HCT116 (cell line): ENCODE results near the gene FSTL4. TPM values are rescaled to one million over a fixed set of nuclear protein-coding genes. Genes with fewer than 3 reads are reported as not detected.

ENCODE experiments used
- ATAC-seq: fragments of 200-7000 bp; cut with Tn5 transposase; 2 replicates; pipeline ENCODE4 v1.9.1; 2020; ENCODE audit warnings: mild to moderate bottlenecking, moderate library complexity
- BruUV-seq: library from RNA; stranded (reverse); fragments of 400-500 nt; replicated peaks from 2 replicates; lab custom pipeline; 2021; lab: Mats Ljungman, UMichigan
- CTCF ChIA-PET: fragments of 300-600 bp; sonication (Branson Sonifier 250); formaldehyde crosslinking; loops from one replicate; lab custom pipeline; 2021; ENCODE audit warnings: antibody characterized with exemption; lab: Charles Lee
- POLR2A ChIA-PET: fragments of 300-600, 350-600 bp; sonication (Branson Sonifier 250); formaldehyde crosslinking; loops from one replicate; lab custom pipeline; 2021; ENCODE audit warnings: antibody characterized with exemption; lab: Charles Lee
- RAD21 ChIA-PET, 2 experiments: fragments of 300-600 bp; sonication (Branson Sonifier 250); formaldehyde crosslinking; loops; one replicate each; lab custom pipeline; 2023; ENCODE audit warnings: low total read pairs in 2 of 2; ENCODE audit not compliant: uncharacterized antibody in 2 of 2, unreplicated experiment in 2 of 2, low non-redundant PET in 1 of 2; lab: Charles Lee
- DNase-seq: peaks from one replicate; pipeline ENCODE4 v3.0.0-alpha.2; 2010; ENCODE audit warnings: low read depth, low spot score
- H2AFZ ChIP-seq: fragments of 200-600 bp; shearing (Covaris generic), sonication (generic); 2 replicates; pipeline ENCODE4 v1.6.1; 2017; ENCODE audit warnings: low read depth, mixed run types, mixed read lengths, antibody characterized with exemption, low read length; ENCODE audit not compliant: poor library complexity, severe bottlenecking
- H3K27ac ChIP-seq: 2 replicates; pipeline ENCODE4 v1.5.1; 2012; ENCODE audit warnings: low read depth, low read length
- H3K27me3 ChIP-seq: fragments of 200-600 bp; sonication (generic); 2 replicates; pipeline ENCODE4 v1.6.1; 2016; ENCODE audit warnings: mixed run types, low read length, mixed read lengths; ENCODE audit not compliant: insufficient read depth
- H3K36me3 ChIP-seq, 2 experiments: fragments of 200-500 bp in 1 of 2; fragments of 200-600 bp in 1 of 2; sonication (Bioruptor generic) in 1 of 2; sonication (generic) in 1 of 2; 2 replicates each; pipeline versions ENCODE4 v1.5.1 to v1.6.1; 2014 to 2016; ENCODE audit warnings: low read length in 2 of 2, inconsistent platforms in 1 of 2, mixed read lengths in 1 of 2, mixed run types in 1 of 2; ENCODE audit not compliant: insufficient read depth in 2 of 2, control insufficient read depth in 1 of 2
- H3K4me1 ChIP-seq, 2 experiments: fragments of 200-600 bp in 1 of 2; sonication (generic) in 1 of 2; 2 replicates each; pipeline versions ENCODE4 v1.5.1 to v1.6.1; 2012 to 2017; ENCODE audit warnings: low read length in 2 of 2, inconsistent platforms in 1 of 2, mild to moderate bottlenecking in 1 of 2, mixed read lengths in 1 of 2, mixed run types in 1 of 2, moderate library complexity in 1 of 2; ENCODE audit not compliant: insufficient read depth in 2 of 2, control insufficient read depth in 1 of 2
- H3K4me2 ChIP-seq: fragments of 200-600 bp; sonication (generic); 2 replicates; pipeline ENCODE4 v1.6.1; 2017; ENCODE audit warnings: mixed run types, low read length, mixed read lengths
- H3K4me3 ChIP-seq, 2 experiments: fragments of 200-600 bp in 1 of 2; sonication (generic) in 1 of 2; replicated peaks in 1 of 2; 2 replicates each; pipeline ENCODE4 v1.5.1; 2011 to 2016; ENCODE audit warnings: low read length in 2 of 2, control low read depth in 1 of 2, low read depth in 1 of 2, mild to moderate bottlenecking in 1 of 2, mixed read lengths in 1 of 2, mixed run types in 1 of 2
- H3K79me2 ChIP-seq: fragments of 200-600 bp; sonication (generic); 2 replicates; pipeline ENCODE4 v1.6.1; 2017; ENCODE audit warnings: mild to moderate bottlenecking, mixed run types, low read length, moderate library complexity, mixed read lengths; ENCODE audit not compliant: insufficient read depth
- H3K9ac ChIP-seq: fragments of 200-600 bp; sonication (generic); 2 replicates; pipeline ENCODE4 v1.6.1; 2016; ENCODE audit warnings: low read length, mixed read lengths
- H3K9me2 ChIP-seq: fragments of 200-600 bp; sonication (generic), shearing (Covaris generic); 2 replicates; pipeline ENCODE4 v1.6.1; 2017; ENCODE audit warnings: mixed run types, mild to moderate bottlenecking, moderate library complexity; ENCODE audit not compliant: insufficient read depth
- H3K9me3 ChIP-seq, 2 experiments: fragments of 200-500 bp in 1 of 2; fragments of 200-600 bp in 1 of 2; sonication (Bioruptor generic) in 1 of 2; sonication (generic) in 1 of 2; 2 replicates each; pipeline ENCODE4 v1.6.1; 2014 to 2017; ENCODE audit warnings: low read length in 2 of 2, mixed read lengths in 2 of 2, inconsistent platforms in 1 of 2, low read depth in 1 of 2, mild to moderate bottlenecking in 1 of 2, mixed run types in 1 of 2, moderate library complexity in 1 of 2; ENCODE audit not compliant: control insufficient read depth in 1 of 2, insufficient read depth in 1 of 2
- H4K20me1 ChIP-seq: fragments of 200-600 bp; sonication (generic), shearing (Covaris generic); 2 replicates; pipeline ENCODE4 v1.6.1; 2017; ENCODE audit warnings: mixed run types, mild to moderate bottlenecking, moderate library complexity; ENCODE audit not compliant: insufficient read depth
- CBX3 ChIP-seq: IDR thresholded peaks from 2 replicates; pipeline ENCODE4 v1.6.1; 2012; ENCODE audit warnings: low read depth
- CEBPB ChIP-seq: IDR thresholded peaks from 2 replicates; pipeline ENCODE4 v1.6.1; 2012; ENCODE audit warnings: low read depth
- ELF1 ChIP-seq: IDR thresholded peaks from 2 replicates; pipeline ENCODE4 v1.6.1; 2012; ENCODE audit warnings: low read depth, borderline replicate concordance
- EZH2 ChIP-seq: fragments of 200-600 bp; sonication (generic); IDR thresholded peaks from 2 replicates; pipeline ENCODE4 v1.6.1; 2017; ENCODE audit warnings: antibody characterized with exemption, mixed run types
- JUND ChIP-seq: IDR thresholded peaks from 2 replicates; pipeline ENCODE4 v1.6.1; 2012
- POLR2A ChIP-seq: IDR thresholded peaks from 2 replicates; pipeline ENCODE4 v1.7.0; 2011; ENCODE audit warnings: borderline replicate concordance; ENCODE audit not compliant: insufficient read depth, insufficient read length; ENCODE audit errors: extremely low read depth
- POLR2AphosphoS5 ChIP-seq: IDR thresholded peaks from 2 replicates; pipeline ENCODE4 v1.6.1; 2011; ENCODE audit warnings: mild to moderate bottlenecking, low read depth, low read length, moderate library complexity
- SIN3A ChIP-seq: IDR thresholded peaks from 2 replicates; pipeline ENCODE4 v1.6.1; 2012; ENCODE audit warnings: low read depth
- SRF ChIP-seq: IDR thresholded peaks from 2 replicates; pipeline ENCODE4 v1.6.1; 2012; ENCODE audit warnings: low read depth
- TCF7L2 ChIP-seq: IDR thresholded peaks from 2 replicates; pipeline ENCODE4 v1.7.0; 2011; ENCODE audit warnings: borderline replicate concordance, inconsistent platforms; ENCODE audit not compliant: insufficient read depth, insufficient read length; ENCODE audit errors: extremely low read depth
- YY1 ChIP-seq: IDR thresholded peaks from 2 replicates; pipeline ENCODE4 v1.6.1; 2011; ENCODE audit warnings: low read length, low read depth, moderate library complexity, mild to moderate bottlenecking; ENCODE audit not compliant: insufficient replicate concordance; ENCODE audit errors: extremely low read depth
- ZFX ChIP-seq: fragments of 450-650 bp; IDR thresholded peaks from 2 replicates; pipeline ENCODE4 v1.6.1; 2017
- ZNF274 ChIP-seq: fragments of 200-500 bp; sonication (Bioruptor generic); IDR thresholded peaks from 2 replicates; pipeline ENCODE4 v1.6.1; 2014; ENCODE audit warnings: mild to moderate bottlenecking, low read depth, low read length, inconsistent platforms
- intact Hi-C: fragments of 100-400 bp; cut with micrococcal nuclease; formaldehyde crosslinking; loops from 2 replicates; pipeline ENCODE4 v1.10.0; 2022
- total RNA-seq: library from RNA; stranded (reverse); gene quantifications from one replicate; pipeline ENCODE4 v1.2.1, GENCODE V29; 2021; ENCODE audit not compliant: unreplicated experiment
- TF ChIP-seq, protein P1 (sequence below): IDR thresholded peaks from 2 replicates; pipeline ENCODE4 v1.6.1; 2012; ENCODE audit warnings: low read depth
- TF ChIP-seq, protein P2 (sequence below), 3 experiments: fragments of 200-600 bp in 1 of 3; sonication (generic) in 1 of 3; IDR thresholded peaks in 2 of 3; conservative IDR thresholded peaks in 1 of 3; 2 replicates each; pipeline ENCODE4 v1.5.1; 2012 to 2017; ENCODE audit warnings: low read depth in 2 of 3, low read length in 2 of 3, antibody characterized with exemption in 1 of 3, borderline replicate concordance in 1 of 3, control low read depth in 1 of 3, mild to moderate bottlenecking in 1 of 3, mixed read lengths in 1 of 3, mixed run types in 1 of 3, moderate library complexity in 1 of 3; ENCODE audit not compliant: insufficient read depth in 1 of 3

FSTL4 gene
- total RNA-seq, 1 experiment from 2014 or later = 0.37 TPM

DNA sequence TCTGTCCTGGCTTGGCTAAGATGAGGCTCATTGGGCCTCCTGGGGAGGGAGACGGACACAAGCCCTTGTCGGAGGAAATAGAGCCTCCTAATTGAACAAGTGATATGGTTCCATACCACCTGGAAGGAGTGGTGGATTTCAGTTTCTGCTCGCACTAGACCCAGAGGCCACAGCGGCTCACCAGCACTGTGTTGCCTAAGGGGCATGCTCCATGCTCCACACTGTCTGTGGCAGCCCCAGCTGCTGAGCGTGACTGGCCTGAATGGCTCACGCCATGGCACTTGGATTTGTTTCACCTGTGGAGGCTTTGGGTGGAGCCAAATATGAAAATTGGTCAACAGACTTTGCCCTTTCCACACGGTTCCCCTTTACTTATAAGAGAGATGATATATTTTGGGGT lies 379.4 kb downstream of the FSTL4 start:
- no peak overlapping the region for H3K27ac ChIP-seq
- no peak for DNase-seq
- no peaks in the 10 kb centered on the region for H3K36me3 ChIP-seq
- no peak for ATAC-seq
- CTCF ChIA-PET = no interaction called here
- H3K9ac ChIP-seq = no peak overlapping the region
- no peaks in the 10 kb centered on the region for H3K9me2 ChIP-seq
- H4K20me1 ChIP-seq = no peaks in the 10 kb centered on the region
- H3K4me2 ChIP-seq = no peak overlapping the region
- H3K27me3 ChIP-seq = no peaks in the 10 kb centered on the region
- intact Hi-C loops = no loop called here
- BruUV-seq = no TSS peak
- H3K79me2 ChIP-seq = no peaks in the 10 kb centered on the region
- TF ChIP-seq YY1 (no peak), ELF1 (no peak), TCF7L2 (no peak), SRF (no peak), JUND (no peak)
- TF ChIP-seq, all 23 proteins: peak for 0
- POLR2A ChIA-PET = no interaction called here
- no peaks in the 10 kb centered on the region for H3K9me3 ChIP-seq
- H2AFZ ChIP-seq = no peak overlapping the region
- no peak overlapping the region for H3K4me3 ChIP-seq
- RAD21 ChIA-PET = no interaction called here
- H3K4me1 ChIP-seq = peaks cover 2 to 37% of the 10 kb centered on the region in 2 experiments; a peak in 3 of 4 replicates

DNA sequence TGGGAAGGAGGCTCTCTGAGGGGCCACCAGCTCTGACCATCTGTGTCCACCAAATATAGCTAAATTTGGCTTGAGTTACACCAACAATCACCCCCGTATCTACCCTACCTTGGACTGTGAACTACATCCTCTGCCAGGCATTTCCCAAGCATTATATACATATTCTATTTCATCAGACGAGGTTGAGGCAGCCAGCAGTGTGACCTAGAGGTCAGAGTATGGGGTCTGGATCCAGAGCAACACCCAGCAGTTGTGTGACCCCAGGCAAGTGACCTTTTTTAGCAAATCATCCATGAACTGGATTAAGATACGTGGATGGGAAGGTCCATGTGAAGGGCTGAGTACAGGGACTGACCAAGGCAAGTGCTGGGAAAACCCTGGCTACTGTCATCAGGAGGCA lies 379.9 kb downstream of the FSTL4 start:
- no peaks in the 10 kb centered on the region for H3K36me3 ChIP-seq
- ChIA-PET POLR2A (no interaction called here), RAD21 (no interaction called here), CTCF (no interaction called here)
- no peaks in the 10 kb centered on the region for H3K9me3 ChIP-seq
- H3K9ac ChIP-seq = no peak overlapping the region
- no peak for ATAC-seq
- H2AFZ ChIP-seq = no peak overlapping the region
- H3K27ac ChIP-seq = no peak overlapping the region
- no peaks in the 10 kb centered on the region for H3K79me2 ChIP-seq
- no peak overlapping the region for H3K4me3 ChIP-seq
- no peak overlapping the region for H3K4me2 ChIP-seq
- no peaks in the 10 kb centered on the region for H3K27me3 ChIP-seq
- H4K20me1 ChIP-seq = no peaks in the 10 kb centered on the region
- H3K9me2 ChIP-seq = no peaks in the 10 kb centered on the region
- peaks cover 2 to 38% of the 10 kb centered on the region in 2 experiments; a peak in 3 of 4 replicates for H3K4me1 ChIP-seq
- intact Hi-C loops = no loop called here
- BruUV-seq = no TSS peak
- DNase-seq = no peak
- TF ChIP-seq EZH2 (no peak), CBX3 (no peak), ZFX (no peak), CEBPB (no peak), SIN3A (no peak), SRF (no peak), ZNF274 (no peak), YY1 (no peak), POLR2AphosphoS5 (no peak), POLR2A (no peak)
- TF ChIP-seq, protein P1, sequence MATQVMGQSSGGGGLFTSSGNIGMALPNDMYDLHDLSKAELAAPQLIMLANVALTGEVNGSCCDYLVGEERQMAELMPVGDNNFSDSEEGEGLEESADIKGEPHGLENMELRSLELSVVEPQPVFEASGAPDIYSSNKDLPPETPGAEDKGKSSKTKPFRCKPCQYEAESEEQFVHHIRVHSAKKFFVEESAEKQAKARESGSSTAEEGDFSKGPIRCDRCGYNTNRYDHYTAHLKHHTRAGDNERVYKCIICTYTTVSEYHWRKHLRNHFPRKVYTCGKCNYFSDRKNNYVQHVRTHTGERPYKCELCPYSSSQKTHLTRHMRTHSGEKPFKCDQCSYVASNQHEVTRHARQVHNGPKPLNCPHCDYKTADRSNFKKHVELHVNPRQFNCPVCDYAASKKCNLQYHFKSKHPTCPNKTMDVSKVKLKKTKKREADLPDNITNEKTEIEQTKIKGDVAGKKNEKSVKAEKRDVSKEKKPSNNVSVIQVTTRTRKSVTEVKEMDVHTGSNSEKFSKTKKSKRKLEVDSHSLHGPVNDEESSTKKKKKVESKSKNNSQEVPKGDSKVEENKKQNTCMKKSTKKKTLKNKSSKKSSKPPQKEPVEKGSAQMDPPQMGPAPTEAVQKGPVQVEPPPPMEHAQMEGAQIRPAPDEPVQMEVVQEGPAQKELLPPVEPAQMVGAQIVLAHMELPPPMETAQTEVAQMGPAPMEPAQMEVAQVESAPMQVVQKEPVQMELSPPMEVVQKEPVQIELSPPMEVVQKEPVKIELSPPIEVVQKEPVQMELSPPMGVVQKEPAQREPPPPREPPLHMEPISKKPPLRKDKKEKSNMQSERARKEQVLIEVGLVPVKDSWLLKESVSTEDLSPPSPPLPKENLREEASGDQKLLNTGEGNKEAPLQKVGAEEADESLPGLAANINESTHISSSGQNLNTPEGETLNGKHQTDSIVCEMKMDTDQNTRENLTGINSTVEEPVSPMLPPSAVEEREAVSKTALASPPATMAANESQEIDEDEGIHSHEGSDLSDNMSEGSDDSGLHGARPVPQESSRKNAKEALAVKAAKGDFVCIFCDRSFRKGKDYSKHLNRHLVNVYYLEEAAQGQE = no peak
- TF ChIP-seq, protein P2, sequence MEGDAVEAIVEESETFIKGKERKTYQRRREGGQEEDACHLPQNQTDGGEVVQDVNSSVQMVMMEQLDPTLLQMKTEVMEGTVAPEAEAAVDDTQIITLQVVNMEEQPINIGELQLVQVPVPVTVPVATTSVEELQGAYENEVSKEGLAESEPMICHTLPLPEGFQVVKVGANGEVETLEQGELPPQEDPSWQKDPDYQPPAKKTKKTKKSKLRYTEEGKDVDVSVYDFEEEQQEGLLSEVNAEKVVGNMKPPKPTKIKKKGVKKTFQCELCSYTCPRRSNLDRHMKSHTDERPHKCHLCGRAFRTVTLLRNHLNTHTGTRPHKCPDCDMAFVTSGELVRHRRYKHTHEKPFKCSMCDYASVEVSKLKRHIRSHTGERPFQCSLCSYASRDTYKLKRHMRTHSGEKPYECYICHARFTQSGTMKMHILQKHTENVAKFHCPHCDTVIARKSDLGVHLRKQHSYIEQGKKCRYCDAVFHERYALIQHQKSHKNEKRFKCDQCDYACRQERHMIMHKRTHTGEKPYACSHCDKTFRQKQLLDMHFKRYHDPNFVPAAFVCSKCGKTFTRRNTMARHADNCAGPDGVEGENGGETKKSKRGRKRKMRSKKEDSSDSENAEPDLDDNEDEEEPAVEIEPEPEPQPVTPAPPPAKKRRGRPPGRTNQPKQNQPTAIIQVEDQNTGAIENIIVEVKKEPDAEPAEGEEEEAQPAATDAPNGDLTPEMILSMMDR (IDR thresholded peaks at IDR 0.05 in 2 of 3, conservative IDR thresholded peaks at IDR 0.05 in 1 of 3; ENCODE audit: borderline replicate concordance in 1 of 3, insufficient read depth in 1 of 3, low read depth in 2 of 3, low read length in 2 of 3) = no peak
